H1 (cell line): ENCODE data around the gene TMEM151B. TPM values are rescaled to one million over a fixed set of nuclear protein-coding genes. Genes with fewer than 3 reads are reported as not detected.

Experiments used
- CTCF ChIA-PET: fragments of 300-600 bp; sonication (Branson Sonifier 250); formaldehyde crosslinking; loops from one replicate; lab custom pipeline; 2021; ENCODE audit not compliant: partially characterized antibody; lab: Charles Lee
- POLR2A ChIA-PET: fragments of 300-600 bp; sonication (Branson Sonifier 250); formaldehyde crosslinking; loops from one replicate; lab custom pipeline; 2021; ENCODE audit warnings: inconsistent platforms; ENCODE audit not compliant: partially characterized antibody; lab: Charles Lee
- DNase-seq, 2 experiments: peaks; one replicate each; pipeline versions ENCODE4 v3.0.0 to v3.0.0-alpha.2; 2010 to 2022; ENCODE audit warnings: low spot score in 2 of 2, low read depth in 1 of 2, mixed read lengths in 1 of 2
- FAIRE-seq: peaks from 2 replicates; lab custom pipeline; 2011; peaks lifted over from hg19 to GRCh38; lab: Jason Lieb, UNC
- H2AFZ ChIP-seq: 2 replicates; pipeline ENCODE4 v1.8.1; 2012; ENCODE audit warnings: low read length, inconsistent platforms
- H2AK5ac ChIP-seq: 2 replicates; pipeline ENCODE4 v1.6.1; 2013; ENCODE audit warnings: low read depth, low read length
- H2BK120ac ChIP-seq: replicated peaks from 2 replicates; pipeline ENCODE3; 2013; ENCODE audit warnings: low read depth, low read length, inconsistent platforms
- H2BK12ac ChIP-seq: 2 replicates; pipeline ENCODE4 v1.6.1; 2013; ENCODE audit warnings: low read depth, low read length
- H2BK15ac ChIP-seq: 2 replicates; pipeline ENCODE4 v1.6.1; 2013; ENCODE audit warnings: low read length
- H2BK20ac ChIP-seq: 2 replicates; pipeline ENCODE4 v1.6.1; 2013; ENCODE audit warnings: low read length
- H2BK5ac ChIP-seq: 2 replicates; pipeline ENCODE4 v1.6.1; 2013; ENCODE audit warnings: low read depth, low read length
- H3K14ac ChIP-seq: 2 replicates; pipeline ENCODE4 v1.6.1; 2013; ENCODE audit warnings: inconsistent platforms; ENCODE audit not compliant: insufficient read length
- H3K18ac ChIP-seq: 2 replicates; pipeline ENCODE4 v1.6.1; 2013; ENCODE audit warnings: low read length; ENCODE audit errors: extremely low read depth
- H3K23ac ChIP-seq: 2 replicates; pipeline ENCODE4 v1.6.1; 2013; ENCODE audit warnings: inconsistent platforms; ENCODE audit not compliant: insufficient read length
- H3K23me2 ChIP-seq: 2 replicates; pipeline ENCODE4 v1.6.1; 2013; ENCODE audit warnings: low read depth, low read length
- H3K27ac ChIP-seq: 2 replicates; pipeline ENCODE4 v1.6.1; 2011; ENCODE audit warnings: low read depth, low read length, inconsistent platforms
- H3K27me3 ChIP-seq, 4 experiments: replicated peaks in 1 of 4; 1 replicate in 1 of 4; 2 replicates in 3 of 4; pipeline versions ENCODE4 v1.6.1 to v1.8.1; 2011 to 2013; ENCODE audit warnings: low read length in 3 of 4, mild to moderate bottlenecking in 3 of 4, inconsistent platforms in 2 of 4, mixed read lengths in 2 of 4, moderate library complexity in 1 of 4; ENCODE audit not compliant: control insufficient read depth in 3 of 4, insufficient read depth in 3 of 4; ENCODE audit errors: extremely low read depth in 1 of 4
- H3K36me3 ChIP-seq, 4 experiments: 2 replicates each; pipeline versions ENCODE4 v1.6.1 to v1.8.1; 2011 to 2013; ENCODE audit warnings: mild to moderate bottlenecking in 4 of 4, low read length in 3 of 4, moderate library complexity in 2 of 4, control low read depth in 1 of 4, inconsistent platforms in 1 of 4; ENCODE audit not compliant: insufficient read depth in 4 of 4, control insufficient read depth in 2 of 4
- H3K4ac ChIP-seq: replicated peaks from 2 replicates; pipeline ENCODE3; 2013; ENCODE audit warnings: low read length, low read depth, mixed read lengths, inconsistent platforms; ENCODE audit not compliant: insufficient read length
- H3K4me1 ChIP-seq, 4 experiments: replicated peaks in 1 of 4; 1 replicate in 1 of 4; 2 replicates in 3 of 4; pipeline versions ENCODE4 v1.6.1 to v1.8.1; 2011 to 2013; ENCODE audit warnings: low read length in 3 of 4, inconsistent platforms in 2 of 4, mixed read lengths in 1 of 4; ENCODE audit not compliant: insufficient read depth in 4 of 4, control insufficient read depth in 3 of 4
- H3K4me2 ChIP-seq, 2 experiments: 2 replicates each; pipeline versions ENCODE4 v1.6.1 to v1.8.1; 2011 to 2013; ENCODE audit warnings: low read depth in 2 of 2, low read length in 2 of 2, control low read depth in 1 of 2, inconsistent platforms in 1 of 2, mild to moderate bottlenecking in 1 of 2; ENCODE audit not compliant: insufficient read depth in 1 of 2
- H3K4me3 ChIP-seq, 4 experiments: fragments of 200-600, 300-600 bp in 1 of 4; sonication (generic), shearing (Covaris generic), sonication (Bioruptor Twin) in 1 of 4; 2 replicates each; pipeline versions ENCODE4 v1.5.1 to v1.8.1; 2011 to 2016; ENCODE audit warnings: low read length in 4 of 4, low read depth in 3 of 4, control low read depth in 2 of 4, inconsistent platforms in 2 of 4, mild to moderate bottlenecking in 2 of 4, mixed read lengths in 1 of 4, moderate library complexity in 1 of 4; ENCODE audit not compliant: insufficient read depth in 2 of 4; ENCODE audit errors: extremely low read depth in 1 of 4
- H3K56ac ChIP-seq: replicated peaks from 2 replicates; pipeline ENCODE3; 2013; ENCODE audit warnings: low read depth, mild to moderate bottlenecking, mixed read lengths, low read length, inconsistent platforms; ENCODE audit not compliant: insufficient read length
- H3K79me1 ChIP-seq: 2 replicates; pipeline ENCODE4 v1.6.1; 2013; ENCODE audit warnings: low read depth, low read length, control low read depth
- H3K79me2 ChIP-seq, 2 experiments: 2 replicates each; pipeline versions ENCODE4 v1.6.1 to v1.8.1; 2012 to 2013; ENCODE audit warnings: low read length in 2 of 2, mild to moderate bottlenecking in 2 of 2, inconsistent platforms in 1 of 2; ENCODE audit not compliant: insufficient read depth in 2 of 2, control insufficient read depth in 1 of 2
- H3K9ac ChIP-seq, 4 experiments: replicated peaks in 1 of 4; 1 replicate in 1 of 4; 2 replicates in 3 of 4; pipeline versions ENCODE4 v1.6.1 to v1.8.1; 2011 to 2013; ENCODE audit warnings: low read depth in 3 of 4, low read length in 3 of 4, control low read depth in 2 of 4, mild to moderate bottlenecking in 2 of 4, moderate library complexity in 2 of 4, inconsistent platforms in 1 of 4; ENCODE audit errors: extremely low read depth in 1 of 4
- H3K9me3 ChIP-seq, 2 experiments: 2 replicates each; pipeline versions ENCODE4 v1.6.1 to v1.8.1; 2012 to 2013; ENCODE audit warnings: mild to moderate bottlenecking in 2 of 2, moderate library complexity in 2 of 2, control low read depth in 1 of 2, inconsistent platforms in 1 of 2, low read depth in 1 of 2, low read length in 1 of 2, mixed read lengths in 1 of 2; ENCODE audit not compliant: insufficient read depth in 2 of 2
- H4K20me1 ChIP-seq, 2 experiments: replicated peaks in 1 of 2; 2 replicates each; pipeline versions ENCODE3 to v1.8.1; 2011 to 2013; ENCODE audit warnings: inconsistent platforms in 2 of 2, low read length in 2 of 2, mild to moderate bottlenecking in 1 of 2; ENCODE audit not compliant: insufficient read depth in 2 of 2, control insufficient read depth in 1 of 2
- H4K5ac ChIP-seq: 2 replicates; pipeline ENCODE4 v1.6.1; 2013; ENCODE audit warnings: low read length, low read depth, mixed read lengths, inconsistent platforms; ENCODE audit not compliant: insufficient read length
- H4K8ac ChIP-seq: 2 replicates; pipeline ENCODE4 v1.8.0; 2013; ENCODE audit warnings: mild to moderate bottlenecking, moderate library complexity, low read length, inconsistent platforms; ENCODE audit not compliant: insufficient read depth; ENCODE audit errors: extremely low read depth
- H4K91ac ChIP-seq: replicated peaks from 2 replicates; pipeline ENCODE3; 2013; ENCODE audit warnings: low read length, mixed read lengths, inconsistent platforms; ENCODE audit not compliant: insufficient read length
- ASH2L ChIP-seq: fragments of 200-600, 300-600 bp; sonication (generic); IDR thresholded peaks from one replicate; pipeline ENCODE4 v1.7.1; 2017; ENCODE audit warnings: low read length
- ATF3 ChIP-seq: IDR thresholded peaks from 2 replicates; pipeline ENCODE4 v1.6.1; 2011; ENCODE audit warnings: low read depth, mild to moderate bottlenecking, low read length; ENCODE audit not compliant: insufficient read depth
- CHD2 ChIP-seq: IDR thresholded peaks from 2 replicates; pipeline ENCODE4 v1.6.1; 2012; ENCODE audit warnings: low read length, improper control_type of control experiment
- FOSL1 ChIP-seq: IDR thresholded peaks from 2 replicates; pipeline ENCODE4 v1.6.1; 2011; ENCODE audit warnings: mild to moderate bottlenecking, low read depth, low read length, moderate library complexity; ENCODE audit not compliant: insufficient read depth
- KDM4A ChIP-seq: IDR thresholded peaks from one replicate; pipeline ENCODE4 v1.7.1; 2012; ENCODE audit warnings: low read depth, mild to moderate bottlenecking, moderate library complexity, low read length, inconsistent platforms; ENCODE audit not compliant: severe bottlenecking
- MAFK ChIP-seq: IDR thresholded peaks from 2 replicates; pipeline ENCODE4 v1.6.1; 2012; ENCODE audit warnings: low read depth, mild to moderate bottlenecking, improper control_type of control experiment, low read length
- POU5F1 ChIP-seq: IDR thresholded peaks from 2 replicates; pipeline ENCODE4 v1.6.1; 2011; ENCODE audit warnings: low read depth, mild to moderate bottlenecking, low read length, moderate library complexity
- SIX5 ChIP-seq: IDR thresholded peaks from 2 replicates; pipeline ENCODE4 v1.6.1; 2011; ENCODE audit warnings: mild to moderate bottlenecking, low read depth, low read length
- SP1 ChIP-seq: IDR thresholded peaks from 2 replicates; pipeline ENCODE4 v1.6.1; 2011; ENCODE audit warnings: low read depth, low read length
- SP4 ChIP-seq: IDR thresholded peaks from 2 replicates; pipeline ENCODE4 v1.6.1; 2012; ENCODE audit warnings: low read length, inconsistent platforms
- TAF1 ChIP-seq: IDR thresholded peaks from 2 replicates; pipeline ENCODE4 v1.6.1; 2011; ENCODE audit warnings: mild to moderate bottlenecking, low read depth, low read length
- TBP ChIP-seq: IDR thresholded peaks from 2 replicates; pipeline ENCODE4 v1.6.1; 2011; ENCODE audit warnings: low read depth, low read length, improper control_type of control experiment
- ZNF274 ChIP-seq: IDR thresholded peaks from 2 replicates; pipeline ENCODE4 v1.7.0; 2012; ENCODE audit warnings: low read length, borderline replicate concordance; ENCODE audit errors: extremely low read depth
- WGBS, 2 experiments: shearing (Covaris generic) in 1 of 2; methylation state at CpG; one replicate each; pipeline versions ENCODE4 v1.1.6 to v1.1.7; 2013 to 2015; ENCODE audit warnings: low lambda C conversion rate in 2 of 2, mixed read lengths in 2 of 2, inconsistent platforms in 1 of 2, low coverage in 1 of 2, missing lambda C conversion rate in 1 of 2; ENCODE audit not compliant: insufficient replicate concordance in 2 of 2, insufficient coverage in 1 of 2, insufficient read length in 1 of 2; ENCODE audit errors: extremely low coverage in 1 of 2, missing lambda C conversion rate in 1 of 2; 5-methylcytosine and 5-hydroxymethylcytosine counted together
- polyA plus RNA-seq, 7 experiments: library from polyadenylated mRNA; depleted of rRNA in 3 of 7; stranded (reverse) in 5 of 7; unstranded in 2 of 7; fragments of >200 nt in 5 of 7; fragments of 200-250 nt in 2 of 7; gene quantifications; 1 replicate in 5 of 7; 2 replicates in 1 of 7; 4 replicates in 1 of 7; pipeline versions ENCODE4 v1.2.1 to v1.2.3, GENCODE V29; 2011 to 2013; ENCODE audit warnings: missing spikeins in 2 of 7, mixed read lengths in 2 of 7
- total RNA-seq: library from RNA; stranded (reverse); fragmentation: NEBNext Ultra II Directional; extraction: Animal tissue kit (Norgen Biotek cat#: 25700); gene quantifications from 2 replicates; pipeline ENCODE4 v1.2.1, GENCODE V29; 2021

The TMEM151B gene
- total and polyA plus RNA-seq, 2 of the 8 experiments (the other 6 are each of a cell fraction or from before 2014, with no cell fraction given) = 8.0 to 15.5 TPM

DNA sequence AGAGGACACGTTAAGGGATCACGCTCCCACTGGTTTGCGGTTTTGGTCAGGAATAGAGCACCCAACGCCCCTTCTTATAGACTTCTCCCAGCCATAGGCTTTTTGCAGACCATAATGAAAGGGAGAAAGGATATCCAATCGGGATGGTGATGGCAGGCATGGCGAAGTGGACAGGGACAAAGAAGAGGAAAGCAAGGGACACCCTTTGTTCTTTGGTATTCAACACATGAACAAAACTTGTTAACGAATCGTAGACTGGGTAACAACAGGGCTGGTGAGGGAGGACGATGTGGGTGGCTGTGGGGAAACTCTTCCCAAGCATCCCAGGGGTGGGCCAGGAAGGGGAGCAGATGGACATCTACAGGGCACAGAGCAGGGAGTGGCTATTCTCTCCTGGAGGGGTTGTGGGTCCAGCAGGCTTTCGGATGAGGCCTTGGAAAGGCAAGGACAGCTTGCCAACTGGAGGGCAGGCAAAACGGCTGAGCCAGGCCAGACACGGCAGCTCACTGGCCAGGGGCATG, 24.8 kb upstream of the TMEM151B start:
- Histone ChIP-seq H3K56ac (no peak overlapping the region), H4K8ac (peak overlapping the region; percentile 95), H2BK15ac (peak overlapping the region; percentile 97; the same call in 1 of the 2 replicates), H2AK5ac (peak overlapping the region; percentile 94), H3K23ac (no peak overlapping the region), H3K79me1 (no peaks in the 10 kb centered on the region), H3K18ac (peak overlapping the region; percentile 89), H2BK12ac (peak overlapping the region; percentile 84; the same call in 1 of the 2 replicates), H3K4ac (peak overlapping the region; percentile 75), H2BK120ac (no peak overlapping the region), H3K4me1 (peaks cover 7 to 18% (median 13%) of the 10 kb centered on the region in 4 experiments), H3K79me2 (peaks cover 27 to 36% of the 10 kb centered on the region in 2 experiments), H2BK5ac (peak overlapping the region; percentile 86), H3K9ac (peak overlapping the region in 3 of 4 experiments; percentile 9 to 64 (median 59); a peak in 5 of 7 replicates), H3K27ac (peak overlapping the region; percentile 54; the same call in 1 of the 2 replicates), H3K27me3 (no peaks in the 10 kb centered on the region), H3K14ac (no peak overlapping the region), H4K91ac (peak overlapping the region; percentile 95), H4K20me1 (peaks cover 23 to 31% of the 10 kb centered on the region in 2 experiments), H3K9me3 (no peaks in the 10 kb centered on the region), H4K5ac (peak overlapping the region; percentile 46), H3K4me2 (peak overlapping the region; percentile 88 to 92), H3K23me2 (peaks cover 12% of the 10 kb centered on the region), H2BK20ac (0 out of 2 replicates have a peak overlapping the region, but pooled peaks have one; percentile 43), H2AFZ (peak overlapping the region; percentile 61; the same call in 1 of the 2 replicates), H3K4me3 (peak overlapping the region; percentile 40 to 96 (median 54)), H3K36me3 (peaks cover 21 to 26% (median 23%) of the 10 kb centered on the region in 4 experiments)
- no peak for FAIRE-seq
- 75% methylated on average over 12 of the region's 12 CpGs; no CpG with 5 or more reads in 1 of the 2 experiments for WGBS, 2 experiments
- ChIA-PET POLR2A (interaction anchor here (1.0 to 18.9 kb wide), 30 partner anchors 12 to 1192 kb away, joined by 3 to 581 read pairs (median 18); partner anchors contain the start of genes AARS2, CAPN11, CUL7 and MYMX), CTCF (interaction anchor here (0.6 to 8.1 kb wide), 17 partner anchors 10 to 148 kb away, joined by 3 to 102 read pairs (median 6); partner anchors contain the start of genes MYMX, SLC29A1 and SLC35B2)
- no peak for DNase-seq
- TF ChIP-seq FOSL1 = no peak
- no peak for TF ChIP-seq SP1
- TF ChIP-seq SP4 = no peak
- no peak for TF ChIP-seq SIX5
- no peak for TF ChIP-seq ZNF274
- TF ChIP-seq ATF3 = no peak
- TF ChIP-seq TAF1 = no peak
- TF ChIP-seq CHD2 = no peak
- no peak for TF ChIP-seq ASH2L
- TF ChIP-seq KDM4A = no peak
- TF ChIP-seq MAFK = no peak
- TF ChIP-seq POU5F1 = no peak
- TF ChIP-seq TBP = no peak
